A549 treated with Hydrocortisone at 1 μM for 4 hours (cell line): Measurements from ENCODE around the gene GSTA5. TPM values are rescaled to one million over a fixed set of nuclear protein-coding genes. Genes with fewer than 3 reads are reported as not detected.

Experiments
- total RNA-seq: library from RNA; stranded (reverse); fragments of 200-300 nt; extraction: Qiagen RNA extraction; gene quantifications from 5 replicates; pipeline ENCODE4 v1.2.3, GENCODE V29; 2022

The GSTA5 gene
- total RNA-seq: not detected in 5 replicates

GRCh38 chr6:52840763-52841585 lies at the start of gene GSTA5:
TSS of gene GSTA5 (minus strand) at chr6:52840813.

GRCh38 chr6:52803668-52804255 lies 36.9 kb downstream of the GSTA5 start, which contains the start of gene GSTA1:
TSS of gene GSTA1 (minus strand) at chr6:52803816. CDS start at chr6:52799267, 4,549 bp downstream.

Other genes starting within 250 kb of the GSTA5 start
- gene TMEM14A, start 169.7 kb downstream of the GSTA5 start, total RNA-seq: 34.3 to 44.9 TPM (median 37.1 TPM) in 5 replicates
- 0.10 TPM in 1 of 5 replicates, not detected in the others for gene GSTA2, start 77.3 kb downstream of the GSTA5 start, total RNA-seq
- gene GSTA1, start 37.0 kb downstream of the GSTA5 start, total RNA-seq: not detected in 5 replicates
- not detected in 5 replicates for gene GSTA3, start 68.9 kb upstream of the GSTA5 start, total RNA-seq
- gene GSTA4, start 154.5 kb upstream of the GSTA5 start, total RNA-seq: 7.8 to 9.8 TPM (median 8.5 TPM) in 5 replicates
- gene CILK1, start 221.0 kb upstream of the GSTA5 start, total RNA-seq: 1.4 to 2.9 TPM (median 2.3 TPM) in 5 replicates
- 33.2 to 36.3 TPM (median 35.2 TPM) in 5 replicates for gene FBXO9, start 224.6 kb upstream of the GSTA5 start, total RNA-seq